ENCODE results near the gene EIF3CL.
"Not testable (repeated sequence)": the region's sequence is repeated elsewhere in the genome, so short reads cannot be mapped to it uniquely, and the experiment has no call there.

The EIF3CL gene

GRCh38 chr16:28362600-28362999 is 41.0 kb downstream of the EIF3CL start:
- not testable (repeated sequence) for DNase-seq

GRCh38 chr16:28338230-28338629 is 65.4 kb downstream of the EIF3CL start:
- not testable (repeated sequence) for DNase-seq

GRCh38 chr16:28336940-28337710 is 66.5 kb downstream of the EIF3CL start:
- DNase-seq = not testable (repeated sequence)

- DNase-seq = not testable (repeated sequence)
These were observed 68.0 kb downstream of the EIF3CL start for GRCh38 chr16:28335678-28336077.

GRCh38 chr16:28332632-28333031 is 71.0 kb downstream of the EIF3CL start:
- DNase-seq = not testable (repeated sequence)

- DNase-seq = not testable (repeated sequence)
These were observed 72.7 kb downstream of the EIF3CL start for GRCh38 chr16:28330981-28331380.

- not testable (repeated sequence) for DNase-seq
These were observed 73.4 kb downstream of the EIF3CL start for GRCh38 chr16:28330232-28330631.
